ENCODE measurements around the gene FAM234B. TPM values are rescaled to one million over a fixed set of nuclear protein-coding genes. Genes with fewer than 3 reads are reported as not detected.

The FAM234B gene
- total and polyA plus RNA-seq, 2 donors from 2014 or later: 9.6 TPM

GRCh38 chr12:13100882-13101769 is 56.9 kb downstream of the FAM234B start:
- peak overlapping the region; percentile 21 to 79 (median 50) for H3K9ac ChIP-seq (ENCODE audit: low read length in 3 of 3)
- FAIRE-seq (no peak), DNase-seq (peak; percentile 95 to 98 (median 96))
- intact Hi-C loops (cut with DNase I): no loop called here
- TF ChIP-seq, protein P1, sequence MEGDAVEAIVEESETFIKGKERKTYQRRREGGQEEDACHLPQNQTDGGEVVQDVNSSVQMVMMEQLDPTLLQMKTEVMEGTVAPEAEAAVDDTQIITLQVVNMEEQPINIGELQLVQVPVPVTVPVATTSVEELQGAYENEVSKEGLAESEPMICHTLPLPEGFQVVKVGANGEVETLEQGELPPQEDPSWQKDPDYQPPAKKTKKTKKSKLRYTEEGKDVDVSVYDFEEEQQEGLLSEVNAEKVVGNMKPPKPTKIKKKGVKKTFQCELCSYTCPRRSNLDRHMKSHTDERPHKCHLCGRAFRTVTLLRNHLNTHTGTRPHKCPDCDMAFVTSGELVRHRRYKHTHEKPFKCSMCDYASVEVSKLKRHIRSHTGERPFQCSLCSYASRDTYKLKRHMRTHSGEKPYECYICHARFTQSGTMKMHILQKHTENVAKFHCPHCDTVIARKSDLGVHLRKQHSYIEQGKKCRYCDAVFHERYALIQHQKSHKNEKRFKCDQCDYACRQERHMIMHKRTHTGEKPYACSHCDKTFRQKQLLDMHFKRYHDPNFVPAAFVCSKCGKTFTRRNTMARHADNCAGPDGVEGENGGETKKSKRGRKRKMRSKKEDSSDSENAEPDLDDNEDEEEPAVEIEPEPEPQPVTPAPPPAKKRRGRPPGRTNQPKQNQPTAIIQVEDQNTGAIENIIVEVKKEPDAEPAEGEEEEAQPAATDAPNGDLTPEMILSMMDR (IDR thresholded peaks at IDR 0.05; ENCODE audit: borderline replicate concordance, extremely low read depth, insufficient read depth): no peak
- H3K36me3 ChIP-seq (ENCODE audit: control insufficient read depth in 2 of 3, insufficient read depth in 3 of 3, low read length in 3 of 3): no peaks in the 10 kb centered on the region
- no peaks in the 10 kb centered on the region for H3K27me3 ChIP-seq (ENCODE audit: control insufficient read depth, insufficient read depth, low read length)
- peak overlapping the region; percentile 89 to 94 for H3K27ac ChIP-seq (ENCODE audit: low read depth in 2 of 2, low read length in 2 of 2)
- peaks cover 17 to 24% (median 19%) of the 10 kb centered on the region in 3 donors for H3K4me1 ChIP-seq (ENCODE audit: control insufficient read depth in 2 of 3, insufficient read depth in 2 of 3, low read depth in 1 of 3, low read length in 3 of 3)
- no peaks in the 10 kb centered on the region for H3K9me3 ChIP-seq (ENCODE audit: control insufficient read depth in 2 of 3, insufficient read depth in 1 of 3, low read length in 3 of 3)
- H3K4me3 ChIP-seq (ENCODE audit: low read length in 3 of 3): peak overlapping the region; percentile 37 to 54 (median 52)

DNA sequence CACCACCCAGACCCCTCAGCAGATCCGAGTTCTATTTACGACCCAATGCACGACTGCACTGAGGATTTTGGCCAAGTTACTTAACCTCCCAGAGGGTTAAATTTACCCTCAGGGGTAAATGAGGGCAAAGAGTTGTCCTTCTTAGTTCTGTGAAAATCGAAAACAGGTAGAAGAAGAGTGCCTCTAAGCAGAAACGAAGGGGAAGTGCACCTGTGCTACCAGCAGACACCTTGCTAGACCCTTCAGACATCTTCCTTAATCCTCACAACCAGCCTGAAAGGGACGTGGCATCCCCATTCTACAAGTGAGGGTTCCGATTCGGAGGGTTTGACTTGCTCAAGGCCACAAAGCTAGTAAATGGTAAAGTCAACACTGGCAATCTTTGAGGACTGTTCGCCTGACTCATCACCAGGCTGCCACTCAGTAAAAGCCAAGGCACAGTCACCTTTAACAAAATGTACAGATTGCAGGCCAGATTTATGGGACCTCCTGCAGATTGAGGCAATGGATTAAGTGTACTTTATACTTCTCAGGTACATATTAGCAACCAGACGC is 57.7 kb downstream of the FAM234B start:
- no peak for DNase-seq
- Histone ChIP-seq H3K27ac (ENCODE audit: low read depth in 2 of 2, low read length in 2 of 2) (peak overlapping the region; percentile 87 to 94), H3K9ac (ENCODE audit: low read length in 3 of 3) (peak overlapping the region in 2 of 3 donors; percentile 43 to 79), H3K4me3 (ENCODE audit: low read length in 3 of 3) (peak overlapping the region; percentile 30 to 52 (median 37)), H3K4me1 (ENCODE audit: control insufficient read depth in 2 of 3, insufficient read depth in 2 of 3, low read depth in 1 of 3, low read length in 3 of 3) (peaks cover 17 to 24% (median 19%) of the 10 kb centered on the region in 3 donors), H3K36me3 (ENCODE audit: control insufficient read depth in 2 of 3, insufficient read depth in 3 of 3, low read length in 3 of 3) (no peaks in the 10 kb centered on the region), H3K27me3 (ENCODE audit: control insufficient read depth, insufficient read depth, low read length) (no peaks in the 10 kb centered on the region), H3K9me3 (ENCODE audit: control insufficient read depth in 2 of 3, insufficient read depth in 1 of 3, low read length in 3 of 3) (no peaks in the 10 kb centered on the region)
- intact Hi-C loops (cut with DNase I): no loop called here
- no peak for FAIRE-seq
- TF ChIP-seq, protein P1 (IDR thresholded peaks at IDR 0.05; ENCODE audit: borderline replicate concordance, extremely low read depth, insufficient read depth): no peak

DNA sequence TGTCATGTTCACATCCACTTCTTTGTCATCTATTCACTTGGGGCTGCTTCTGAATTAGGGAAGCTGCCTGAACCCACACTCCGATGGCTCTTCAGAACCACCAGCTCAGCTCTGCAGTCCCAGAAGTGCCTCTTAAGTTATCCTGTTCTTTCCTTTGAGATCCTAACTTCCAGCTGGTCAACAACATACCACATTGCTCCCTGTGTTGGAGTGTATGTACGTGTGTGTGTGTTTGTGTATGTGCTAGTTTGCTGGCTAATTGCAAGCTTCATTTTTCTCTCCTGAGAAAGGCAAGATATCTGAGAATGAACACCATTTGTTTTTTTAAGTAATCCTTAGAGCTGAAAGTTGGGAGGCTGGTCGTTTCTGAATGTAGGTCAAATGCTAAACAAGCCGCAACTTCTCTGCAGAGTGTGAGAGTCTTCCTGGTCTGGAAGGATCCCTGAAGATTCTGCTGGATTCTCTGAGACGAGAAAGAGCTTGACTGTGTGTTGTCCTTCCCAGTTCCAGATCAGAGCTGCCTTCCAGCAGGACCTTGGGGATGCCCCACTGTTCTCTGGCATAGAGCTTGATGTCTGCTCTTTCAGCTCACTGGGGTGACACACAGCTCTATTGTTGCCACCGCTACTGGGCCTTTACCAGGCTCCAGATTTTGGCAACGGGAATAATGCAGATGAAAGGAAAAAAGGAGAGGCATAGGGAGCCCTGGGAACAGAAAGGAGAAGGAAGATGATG is 58.4 kb downstream of the FAM234B start:
- no peaks in the 10 kb centered on the region for H3K36me3 ChIP-seq (ENCODE audit: control insufficient read depth in 2 of 3, insufficient read depth in 3 of 3, low read length in 3 of 3)
- peak in 1 of 5 donors; percentile 55 for DNase-seq
- no peaks in the 10 kb centered on the region for H3K27me3 ChIP-seq (ENCODE audit: control insufficient read depth, insufficient read depth, low read length)
- no peaks in the 10 kb centered on the region for H3K9me3 ChIP-seq (ENCODE audit: control insufficient read depth in 2 of 3, insufficient read depth in 1 of 3, low read length in 3 of 3)
- peak overlapping the region in 1 of 2 donors; percentile 94 for H3K27ac ChIP-seq (ENCODE audit: low read depth in 2 of 2, low read length in 2 of 2)
- intact Hi-C loops (cut with DNase I): no loop called here
- peaks cover 17 to 24% (median 19%) of the 10 kb centered on the region in 3 donors for H3K4me1 ChIP-seq (ENCODE audit: control insufficient read depth in 2 of 3, insufficient read depth in 2 of 3, low read depth in 1 of 3, low read length in 3 of 3)
- no peak overlapping the region for H3K4me3 ChIP-seq (ENCODE audit: low read length in 3 of 3)
- TF ChIP-seq, protein P1 (IDR thresholded peaks at IDR 0.05; ENCODE audit: borderline replicate concordance, extremely low read depth, insufficient read depth): no peak
- no peak for FAIRE-seq
- peak overlapping the region in 1 of 3 donors; percentile 79 for H3K9ac ChIP-seq (ENCODE audit: low read length in 3 of 3)
